Lung (tissue), 12 donors: Measurements from ENCODE around the gene PIGN. TPM values are rescaled to one million over a fixed set of nuclear protein-coding genes. Genes with fewer than 3 reads are reported as not detected.
A peak's percentile ranks its signal among the peaks of the same experiment; 100 is the strongest.

Source experiments
- ATAC-seq: fragments of 200-7000 bp; cut with Tn5 transposase; one replicate; pipeline ENCODE4 v1.9.1; 2020; ENCODE audit warnings: moderate number of reproducible peaks; ENCODE audit not compliant: insufficient read depth, low FRiP score
- DNase-seq, 3 donors: peaks; one replicate each; pipeline ENCODE4 v3.0.0-alpha.2; 2013 to 2017
- H3K27ac ChIP-seq, 2 donors: one replicate each; pipeline ENCODE4 v1.5.1; 2013; ENCODE audit warnings: mild to moderate bottlenecking in 2 of 2, moderate library complexity in 2 of 2, control low read depth in 1 of 2, inconsistent platforms in 1 of 2, low read depth in 1 of 2, low read length in 1 of 2
- H3K27me3 ChIP-seq, 3 donors: one replicate each; pipeline ENCODE4 v1.5.1; 2013; ENCODE audit warnings: low read length in 2 of 3; ENCODE audit not compliant: control insufficient read depth in 3 of 3, insufficient read depth in 3 of 3
- H3K36me3 ChIP-seq, 4 donors: one replicate each; pipeline ENCODE4 v1.5.1; 2013; ENCODE audit warnings: low read length in 4 of 4, mild to moderate bottlenecking in 1 of 4, moderate library complexity in 1 of 4; ENCODE audit not compliant: control insufficient read depth in 4 of 4, insufficient read depth in 4 of 4
- H3K4me1 ChIP-seq, 5 donors: one replicate each; pipeline ENCODE4 v1.5.1; 2013; ENCODE audit warnings: low read length in 5 of 5, mild to moderate bottlenecking in 2 of 5, moderate library complexity in 1 of 5; ENCODE audit not compliant: control insufficient read depth in 5 of 5, insufficient read depth in 5 of 5
- H3K4me3 ChIP-seq: one replicate; pipeline ENCODE4 v1.5.1; 2013; ENCODE audit warnings: mild to moderate bottlenecking, control low read depth, moderate library complexity
- H3K9ac ChIP-seq, 2 donors: one replicate each; pipeline ENCODE4 v1.5.1; 2013; ENCODE audit warnings: low read length in 2 of 2, control low read depth in 1 of 2; ENCODE audit not compliant: insufficient read depth in 1 of 2
- H3K9me3 ChIP-seq, 4 donors: one replicate each; pipeline ENCODE4 v1.5.1; 2013; ENCODE audit warnings: low read length in 3 of 4, mild to moderate bottlenecking in 1 of 4, moderate library complexity in 1 of 4; ENCODE audit not compliant: control insufficient read depth in 4 of 4, insufficient read depth in 3 of 4
- CTCF ChIP-seq: IDR thresholded peaks from 2 replicates; pipeline ENCODE4 v1.5.1; 2012; ENCODE audit warnings: mild to moderate bottlenecking; ENCODE audit errors: control extremely low read depth, extremely low read depth
- WGBS, 2 donors: extraction: QIAGEN DNeasy Blood & Tissue Kit; methylation state at CpG; one replicate each; pipeline ENCODE4 v1.1.7; 2013; 5-methylcytosine and 5-hydroxymethylcytosine counted together
- polyA plus RNA-seq, 2 donors: library from polyadenylated mRNA; stranded (reverse); fragments of 200-250 nt; gene quantifications; one replicate each; pipeline ENCODE4 v1.2.1, GENCODE V29; 2013
- total RNA-seq, 2 donors: library from RNA; depleted of rRNA in 1 of 2; stranded (reverse); fragments of >200 nt in 1 of 2; gene quantifications; one replicate each; pipeline ENCODE4 v1.2.1, GENCODE V29; 2014 to 2021
- donor health status: control.
- donor health status: control.
- donor health status: Bipolar disorder and iron deficiency.
- donor health status: healthy.
- donor health status: DM: yes; HTN: yes; CAD: no.

PIGN gene
- total and polyA plus RNA-seq, 4 donors, result 5.7 to 62.5 (median 16.3) TPM

- DNase-seq, result no peak
- 72 to 73% methylated on average over 2 of the region's 2 CpGs for WGBS, 2 donors
- TF ChIP-seq CTCF, result no peak
- Histone ChIP-seq H3K36me3 (peaks cover 0 to 13% (median 2%) of the 10 kb centered on the region in 4 donors), H3K27me3 (no peaks in the 10 kb centered on the region), H3K4me1 (no peaks in the 10 kb centered on the region), H3K9me3 (no peaks in the 10 kb centered on the region), H3K4me3 (no peak overlapping the region), H3K27ac (no peak overlapping the region), H3K9ac (no peak overlapping the region)
- no peak for ATAC-seq
These were observed 80.6 kb downstream of the PIGN start for GRCh38 chr18:62106271-62106670.

GRCh38 chr18:62105376-62105775 lies 81.5 kb downstream of the PIGN start:
- ATAC-seq (no peak), DNase-seq (peak in 2 of 3 donors; percentile 17 to 30)
- Histone ChIP-seq H3K27me3 (no peaks in the 10 kb centered on the region), H3K9ac (no peak overlapping the region), H3K4me1 (no peaks in the 10 kb centered on the region), H3K4me3 (no peak overlapping the region), H3K27ac (no peak overlapping the region), H3K36me3 (peaks cover 0 to 14% (median 2%) of the 10 kb centered on the region in 4 donors), H3K9me3 (no peaks in the 10 kb centered on the region)
- no peak for TF ChIP-seq CTCF
- WGBS, 2 donors, result 87 to 90% methylated on average over 3 of the region's 3 CpGs

GRCh38 chr18:62102221-62102620 lies 84.6 kb downstream of the PIGN start:
- no peak for TF ChIP-seq CTCF
- ATAC-seq, result no peak
- H3K27ac ChIP-seq, result no peak overlapping the region
- H3K4me3 ChIP-seq, result no peak overlapping the region
- H3K4me1 ChIP-seq, result no peaks in the 10 kb centered on the region
- H3K9ac ChIP-seq, result no peak overlapping the region
- peaks cover 0 to 3% (median 1%) of the 10 kb centered on the region in 4 donors for H3K9me3 ChIP-seq
- peaks cover 0 to 23% (median 6%) of the 10 kb centered on the region in 4 donors for H3K36me3 ChIP-seq
- H3K27me3 ChIP-seq, result no peaks in the 10 kb centered on the region
- 79 to 86% methylated on average over 1 of the region's 1 CpG for WGBS, 2 donors
- DNase-seq, result no peak

- TF ChIP-seq CTCF, result no peak
- H3K9me3 ChIP-seq, result peaks cover 0 to 3% (median 1%) of the 10 kb centered on the region in 4 donors
- ATAC-seq (no peak), DNase-seq (peak in 2 of 3 donors; percentile 10 to 17)
- H3K9ac ChIP-seq, result no peak overlapping the region
- H3K36me3 ChIP-seq, result peaks cover 0 to 23% (median 4%) of the 10 kb centered on the region in 4 donors
- no peaks in the 10 kb centered on the region for H3K27me3 ChIP-seq
- no peak overlapping the region for H3K27ac ChIP-seq
- no peaks in the 10 kb centered on the region for H3K4me1 ChIP-seq
- 42 to 71% methylated on average over 1 of the region's 1 CpG for WGBS, 2 donors
- no peak overlapping the region for H3K4me3 ChIP-seq
These were observed 85.5 kb downstream of the PIGN start for GRCh38 chr18:62101321-62101721.
